ENCODE measurements around the gene PRSS36. TPM values are rescaled to one million over a fixed set of nuclear protein-coding genes. Genes with fewer than 3 reads are reported as not detected.
"Not testable (repeated sequence)": the region's sequence is repeated elsewhere in the genome, so short reads cannot be mapped to it uniquely, and the experiment has no call there.

Gene PRSS36
- total RNA-seq, 1 experiment from 2014 or later: 0.59 TPM

DNA sequence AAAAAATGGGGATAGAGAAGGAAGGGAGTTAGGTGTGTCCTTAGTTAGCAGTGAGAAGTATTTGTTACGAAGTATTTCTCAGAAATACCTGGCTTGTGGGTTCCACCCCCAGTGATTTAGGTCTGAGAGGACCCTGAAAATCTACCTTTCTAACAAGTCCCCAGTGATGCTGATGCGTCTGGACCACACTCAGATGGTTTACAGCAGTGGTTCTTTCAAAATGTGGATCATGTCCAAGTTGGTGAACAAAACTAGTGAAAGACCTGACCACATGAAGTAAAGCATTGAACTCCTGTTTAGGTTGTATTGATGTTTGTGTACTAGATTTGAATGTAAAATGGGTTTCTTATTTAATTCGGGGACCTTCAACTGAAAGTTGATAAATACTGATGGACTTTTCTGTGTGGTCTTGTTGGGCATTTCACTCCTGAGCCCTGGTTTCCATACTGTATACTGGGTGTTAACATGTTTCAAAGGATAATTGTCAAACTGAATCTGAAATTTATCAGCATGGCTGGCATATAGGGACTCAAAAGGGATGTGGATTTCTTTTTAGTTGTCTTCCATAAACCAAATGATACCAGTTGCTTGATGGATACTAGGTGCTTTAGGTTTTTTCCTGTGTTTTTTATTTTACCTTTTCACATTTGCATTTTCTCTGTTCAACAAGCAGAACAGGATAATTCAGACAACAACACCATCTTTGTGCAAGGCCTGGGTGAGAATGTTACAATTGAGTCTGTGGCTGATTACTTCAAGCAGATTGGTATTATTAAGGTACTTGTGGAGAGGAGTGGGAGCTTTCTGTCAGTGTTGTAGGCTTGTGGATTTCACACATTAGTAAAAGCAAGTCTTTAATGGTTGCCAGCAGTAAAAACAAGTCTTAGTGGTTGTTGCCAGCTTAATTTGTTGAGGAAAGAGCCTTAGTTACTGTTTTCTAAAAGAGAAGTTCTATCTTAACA lies 38.9 kb upstream of the PRSS36 start:
- peaks cover 86% of the 10 kb centered on the region for H3K36me3 ChIP-seq (replicated peaks; ENCODE audit: control insufficient read depth, insufficient read depth, low read length)

DNA sequence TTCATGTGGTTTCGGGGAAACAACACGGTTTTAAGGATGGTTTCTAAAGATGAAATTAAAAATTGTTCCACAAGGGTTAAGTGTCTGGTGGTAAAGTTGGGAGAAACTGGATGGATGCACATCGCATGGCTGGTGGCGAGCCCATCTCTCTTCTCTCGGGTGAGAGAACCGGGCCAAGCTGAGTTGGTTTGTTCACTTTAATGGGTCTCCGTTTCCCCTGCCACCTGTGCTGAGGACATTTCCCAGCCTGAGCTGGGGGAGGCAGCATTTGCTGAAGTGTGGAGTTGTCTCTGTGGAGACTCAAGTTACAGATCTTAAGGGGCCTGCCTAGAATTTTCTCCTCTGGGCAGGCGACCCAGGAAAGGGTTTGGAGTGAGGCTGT lies 37.9 kb upstream of the PRSS36 start:
- H3K27me3 ChIP-seq (ENCODE audit: control insufficient read depth, insufficient read depth, low read length): no peaks in the 10 kb centered on the region
- H3K36me3 ChIP-seq (replicated peaks; ENCODE audit: control insufficient read depth, insufficient read depth, low read length): peaks cover 87% of the 10 kb centered on the region
- no peak overlapping the region for H3K4me3 ChIP-seq (ENCODE audit: insufficient read depth, low read depth, low read length)
- DNase-seq: no peak

More for the DNA sequence above, 38.9 kb upstream of the PRSS36 start:
- H3K4me3 ChIP-seq (ENCODE audit: insufficient read depth, low read depth, low read length): no peak overlapping the region
- no peaks in the 10 kb centered on the region for H3K27me3 ChIP-seq (ENCODE audit: control insufficient read depth, insufficient read depth, low read length)
- DNase-seq: no peak

DNA sequence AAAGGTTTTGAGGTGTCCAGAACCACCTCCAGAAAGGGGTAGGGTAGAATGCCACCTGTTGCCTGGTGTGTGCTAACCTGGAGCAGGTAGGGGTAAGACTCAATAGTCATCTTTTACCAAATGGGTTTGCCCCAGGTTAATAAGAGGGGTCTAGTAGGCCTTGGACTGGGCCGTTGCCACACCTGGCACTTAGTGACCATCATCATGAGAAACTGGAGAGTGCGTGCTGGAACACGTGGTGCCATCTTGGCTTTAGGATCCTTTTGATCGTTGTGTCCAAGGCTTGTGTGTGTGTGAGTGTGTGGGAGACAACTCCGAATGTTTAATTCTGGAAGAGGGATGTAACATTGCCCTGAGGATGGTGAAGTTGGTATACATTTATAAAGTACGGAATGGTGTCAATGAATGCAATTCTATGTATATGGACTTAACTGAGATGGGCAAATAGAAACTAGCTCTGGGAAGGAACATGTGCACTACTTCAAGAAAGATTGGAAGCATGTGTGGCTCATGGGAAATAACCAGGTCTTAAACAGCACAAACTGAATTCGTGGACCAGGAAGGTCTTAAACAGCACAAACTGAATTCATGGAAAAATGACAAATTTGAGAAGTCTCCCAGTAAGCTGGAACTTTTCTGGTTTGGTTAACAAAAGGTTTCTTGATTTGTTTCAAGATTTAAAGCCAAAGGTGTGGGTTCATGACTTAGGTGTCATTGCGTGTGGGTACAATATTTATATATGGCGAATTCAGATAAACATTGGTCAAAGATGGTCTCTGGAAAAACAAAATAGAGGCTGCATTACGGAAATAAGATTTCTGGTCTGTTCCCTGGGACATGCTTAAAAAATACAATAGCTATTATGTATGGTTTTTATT lies 37.3 kb upstream of the PRSS36 start:
- DNase-seq: no peak
- Histone ChIP-seq H3K4me3 (ENCODE audit: insufficient read depth, low read depth, low read length) (no peak overlapping the region), H3K36me3 (replicated peaks; ENCODE audit: control insufficient read depth, insufficient read depth, low read length) (peaks cover 87% of the 10 kb centered on the region), H3K27me3 (ENCODE audit: control insufficient read depth, insufficient read depth, low read length) (no peaks in the 10 kb centered on the region)

DNA sequence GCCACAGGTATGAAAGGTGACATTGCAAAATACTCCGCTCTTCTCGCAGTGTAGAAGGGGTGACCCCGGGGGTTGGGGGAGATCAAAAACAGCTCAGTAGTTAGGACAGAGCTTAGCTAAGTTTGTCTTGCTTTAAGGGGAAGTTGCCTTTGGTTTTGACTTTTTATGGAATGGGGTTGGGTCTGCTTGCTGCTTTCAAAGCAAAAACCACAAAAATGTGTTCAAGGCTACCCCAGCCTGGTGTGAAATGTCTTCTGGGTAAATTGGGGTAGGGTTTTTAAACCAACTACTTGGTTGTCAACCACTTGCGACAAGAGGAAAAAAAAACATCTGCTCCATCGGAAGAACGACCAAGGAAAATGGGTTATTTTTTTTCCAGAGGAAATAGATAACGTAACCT lies 36.3 kb upstream of the PRSS36 start:
- peaks cover 81% of the 10 kb centered on the region for H3K36me3 ChIP-seq (replicated peaks; ENCODE audit: control insufficient read depth, insufficient read depth, low read length)
- H3K4me3 ChIP-seq (ENCODE audit: insufficient read depth, low read depth, low read length): no peak overlapping the region
- H3K27me3 ChIP-seq (ENCODE audit: control insufficient read depth, insufficient read depth, low read length): no peaks in the 10 kb centered on the region
- DNase-seq: no peak

DNA sequence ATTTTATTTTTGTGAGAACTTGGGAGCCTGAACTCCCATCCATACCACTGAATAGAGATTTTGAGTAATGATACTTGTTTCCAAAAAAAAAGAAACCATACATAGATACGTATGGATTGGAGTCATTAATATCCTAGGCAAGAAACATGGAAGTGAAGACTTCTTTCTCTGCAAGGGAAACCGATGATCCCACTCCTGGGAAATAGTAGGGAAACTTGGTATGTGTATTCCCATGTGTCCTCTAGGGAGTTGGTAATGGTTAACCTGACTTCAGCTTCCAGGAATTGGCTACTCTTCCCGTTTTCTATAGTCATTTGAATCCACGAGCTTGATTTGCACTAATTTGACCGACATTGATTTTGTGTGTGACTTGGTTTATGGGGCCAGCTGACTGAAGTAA lies 35.5 kb upstream of the PRSS36 start:
- peaks cover 74% of the 10 kb centered on the region for H3K36me3 ChIP-seq (replicated peaks; ENCODE audit: control insufficient read depth, insufficient read depth, low read length)
- DNase-seq: no peak
- H3K4me3 ChIP-seq (ENCODE audit: insufficient read depth, low read depth, low read length): no peak overlapping the region
- no peaks in the 10 kb centered on the region for H3K27me3 ChIP-seq (ENCODE audit: control insufficient read depth, insufficient read depth, low read length)

DNA sequence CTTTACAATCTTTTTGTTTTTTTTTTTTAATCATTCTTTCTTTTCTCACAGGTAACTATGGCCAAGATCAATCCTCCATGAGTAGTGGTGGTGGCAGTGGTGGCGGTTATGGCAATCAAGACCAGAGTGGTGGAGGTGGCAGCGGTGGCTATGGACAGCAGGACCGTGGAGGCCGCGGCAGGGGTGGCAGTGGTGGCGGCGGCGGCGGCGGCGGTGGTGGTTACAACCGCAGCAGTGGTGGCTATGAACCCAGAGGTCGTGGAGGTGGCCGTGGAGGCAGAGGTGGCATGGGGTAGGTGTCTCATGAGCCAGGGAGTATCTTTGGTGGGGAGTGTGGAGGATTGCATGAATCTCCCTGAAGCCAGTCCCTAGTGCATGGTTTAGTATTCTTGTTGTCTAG lies 35.0 kb upstream of the PRSS36 start:
- no peak for DNase-seq
- no peak overlapping the region for H3K4me3 ChIP-seq (ENCODE audit: insufficient read depth, low read depth, low read length)
- no peaks in the 10 kb centered on the region for H3K27me3 ChIP-seq (ENCODE audit: control insufficient read depth, insufficient read depth, low read length)
- H3K36me3 ChIP-seq (replicated peaks; ENCODE audit: control insufficient read depth, insufficient read depth, low read length): peaks cover 69% of the 10 kb centered on the region

DNA sequence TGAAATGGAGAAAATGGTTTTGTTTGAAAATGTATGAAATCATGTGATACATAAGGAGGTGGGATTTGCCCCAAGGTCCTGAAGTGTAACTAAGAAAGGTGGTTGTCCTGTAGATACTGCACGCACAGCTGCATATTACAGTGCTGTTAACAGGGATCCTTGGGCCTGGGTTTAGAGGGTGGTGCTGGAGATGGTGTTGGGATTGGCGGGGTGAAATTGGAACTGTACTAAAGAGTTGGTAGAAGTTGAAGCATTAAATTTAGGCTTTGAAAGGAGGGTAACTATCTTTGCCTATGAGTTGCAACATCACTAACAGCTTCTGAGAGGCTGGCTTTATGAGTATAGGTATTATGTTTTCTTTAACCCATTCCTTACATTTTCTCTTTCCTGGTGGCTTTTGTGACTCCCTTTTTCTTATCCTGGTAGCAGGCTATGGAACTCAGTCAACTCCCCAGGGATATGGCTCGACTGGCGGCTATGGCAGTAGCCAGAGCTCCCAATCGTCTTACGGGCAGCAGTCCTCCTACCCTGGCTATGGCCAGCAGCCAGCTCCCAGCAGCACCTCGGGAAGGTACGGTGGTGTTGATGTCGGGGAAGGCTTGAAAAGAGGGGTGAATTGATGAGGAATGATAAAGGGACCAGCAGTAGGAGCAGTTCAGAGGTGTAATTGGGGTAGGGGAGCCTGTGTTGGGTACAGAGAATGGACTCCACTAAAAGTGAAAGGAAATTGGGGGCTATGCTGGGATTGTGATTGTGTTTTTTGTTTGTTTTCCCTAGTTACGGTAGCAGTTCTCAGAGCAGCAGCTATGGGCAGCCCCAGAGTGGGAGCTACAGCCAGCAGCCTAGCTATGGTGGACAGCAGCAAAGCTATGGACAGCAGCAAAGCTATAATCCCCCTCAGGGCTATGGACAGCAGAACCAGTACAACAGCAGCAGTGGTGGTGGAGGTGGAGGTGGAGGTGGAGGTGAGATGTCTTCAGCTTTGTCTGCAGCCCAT lies 33.9 kb upstream of the PRSS36 start:
- H3K36me3 ChIP-seq (replicated peaks; ENCODE audit: control insufficient read depth, insufficient read depth, low read length): peaks cover 58% of the 10 kb centered on the region
- H3K4me3 ChIP-seq (ENCODE audit: insufficient read depth, low read depth, low read length): no peak overlapping the region
- no peak for DNase-seq
- no peaks in the 10 kb centered on the region for H3K27me3 ChIP-seq (ENCODE audit: control insufficient read depth, insufficient read depth, low read length)

DNA sequence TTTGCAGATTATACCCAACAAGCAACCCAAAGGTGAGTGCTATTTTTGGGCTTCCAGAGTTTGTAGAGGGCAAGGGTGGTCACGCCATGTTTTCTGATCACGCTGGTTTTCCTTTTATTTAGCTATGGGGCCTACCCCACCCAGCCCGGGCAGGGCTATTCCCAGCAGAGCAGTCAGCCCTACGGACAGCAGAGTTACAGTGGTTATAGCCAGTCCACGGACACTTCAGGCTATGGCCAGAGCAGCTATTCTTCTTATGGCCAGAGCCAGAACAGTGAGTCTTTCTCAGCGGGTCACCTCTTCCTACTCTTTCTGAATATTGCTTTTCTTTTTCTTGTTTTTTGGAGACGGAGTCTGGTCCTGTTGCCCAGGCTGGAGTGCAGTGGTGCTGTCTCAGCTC lies 32.5 kb upstream of the PRSS36 start:
- H3K36me3 ChIP-seq (replicated peaks; ENCODE audit: control insufficient read depth, insufficient read depth, low read length): peaks cover 46% of the 10 kb centered on the region
- H3K4me3 ChIP-seq (ENCODE audit: insufficient read depth, low read depth, low read length): peak overlapping the region; percentile 12; the same call in 1 of the 2 replicates
- no peaks in the 10 kb centered on the region for H3K27me3 ChIP-seq (ENCODE audit: control insufficient read depth, insufficient read depth, low read length)
- DNase-seq: no peak

DNA sequence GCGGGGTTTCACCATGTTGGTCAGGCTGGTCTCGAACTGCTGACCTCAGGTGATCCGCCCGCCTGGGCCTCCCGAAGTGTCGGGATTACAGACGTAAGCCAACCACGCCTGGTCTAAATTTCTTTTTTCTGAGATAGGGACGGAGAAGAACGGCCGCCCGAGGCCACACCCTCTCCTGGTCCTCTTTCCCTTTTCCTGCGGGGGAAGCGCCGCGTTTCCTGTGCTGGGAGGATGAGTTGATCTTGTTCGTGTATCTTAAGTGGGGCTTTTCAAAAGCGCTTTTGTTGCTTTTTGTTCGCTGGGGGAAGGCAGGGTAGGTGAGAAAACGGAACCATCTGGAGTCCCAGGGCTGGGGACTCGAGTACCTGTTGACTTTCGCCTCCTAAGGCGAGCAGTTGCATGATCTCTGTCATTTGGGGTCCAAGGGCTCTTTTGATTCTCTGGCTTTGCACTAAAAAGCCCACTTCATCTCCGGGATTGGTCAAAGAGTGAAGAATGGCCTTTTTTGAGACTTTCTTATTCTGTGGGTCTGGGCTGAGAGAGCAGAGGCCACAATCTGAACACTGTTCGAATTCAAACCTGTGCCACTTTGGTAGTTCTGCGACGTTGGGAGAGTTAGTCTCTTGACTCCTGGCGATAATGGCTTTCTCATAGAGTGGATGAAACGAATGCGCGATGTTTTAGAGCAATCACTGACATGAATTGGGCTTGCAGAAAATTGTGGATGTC lies 31.4 kb upstream of the PRSS36 start:
- Histone ChIP-seq H3K4me3 (ENCODE audit: insufficient read depth, low read depth, low read length) (peak overlapping the region; percentile 93), H3K27me3 (ENCODE audit: control insufficient read depth, insufficient read depth, low read length) (no peaks in the 10 kb centered on the region), H3K36me3 (replicated peaks; ENCODE audit: control insufficient read depth, insufficient read depth, low read length) (peaks cover 36% of the 10 kb centered on the region)
- no peak for DNase-seq

DNA sequence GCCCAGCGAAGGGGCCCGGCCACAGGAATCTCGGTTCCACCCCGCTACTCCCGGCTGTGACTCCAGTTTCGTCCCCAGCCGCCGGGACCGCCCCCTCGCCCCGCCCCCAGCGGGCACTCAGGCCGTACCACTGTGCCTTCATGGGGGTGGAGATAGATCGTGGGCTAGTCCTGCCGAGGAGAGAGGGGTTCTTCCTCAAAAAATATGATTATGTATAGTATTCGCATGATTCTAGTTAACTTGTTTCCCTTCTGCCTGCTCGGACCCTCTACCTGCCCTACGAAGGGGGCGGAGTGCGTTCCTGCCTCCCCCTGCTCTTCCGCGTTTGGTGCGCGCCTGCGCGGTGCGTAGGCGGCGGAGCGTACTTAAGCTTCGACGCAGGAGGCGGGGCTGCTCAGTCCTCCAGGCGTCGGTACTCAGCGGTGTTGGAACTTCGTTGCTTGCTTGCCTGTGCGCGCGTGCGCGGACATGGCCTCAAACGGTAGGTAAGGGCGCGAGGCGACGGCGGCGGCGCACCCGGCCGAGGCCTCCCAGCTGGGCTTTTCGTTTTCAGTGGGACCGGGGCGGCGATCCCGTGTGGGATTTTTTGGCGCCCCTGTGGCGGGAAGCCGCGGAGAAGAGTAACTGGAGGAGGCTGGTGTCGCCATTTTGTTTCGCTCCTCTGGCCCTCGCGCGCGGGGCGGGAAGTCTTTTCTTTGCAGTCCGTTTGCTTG lies 30.0 kb upstream of the PRSS36 start, which contains the start of gene FUS:
FUS (plus strand) TSS at position 393 of the 713 bp plus-strand sequence; CDS start at position 469, 76 bp downstream.
- Histone ChIP-seq H3K4me3 (ENCODE audit: insufficient read depth, low read depth, low read length) (peak within 1 kb of the TSS; percentile 93), H3K27me3 (ENCODE audit: control insufficient read depth, insufficient read depth, low read length) (no peaks in the 10 kb centered on the region), H3K36me3 (replicated peaks; ENCODE audit: control insufficient read depth, insufficient read depth, low read length) (peaks cover 23% of the 10 kb centered on the region)
- DNase-seq: peak; percentile 99

DNA sequence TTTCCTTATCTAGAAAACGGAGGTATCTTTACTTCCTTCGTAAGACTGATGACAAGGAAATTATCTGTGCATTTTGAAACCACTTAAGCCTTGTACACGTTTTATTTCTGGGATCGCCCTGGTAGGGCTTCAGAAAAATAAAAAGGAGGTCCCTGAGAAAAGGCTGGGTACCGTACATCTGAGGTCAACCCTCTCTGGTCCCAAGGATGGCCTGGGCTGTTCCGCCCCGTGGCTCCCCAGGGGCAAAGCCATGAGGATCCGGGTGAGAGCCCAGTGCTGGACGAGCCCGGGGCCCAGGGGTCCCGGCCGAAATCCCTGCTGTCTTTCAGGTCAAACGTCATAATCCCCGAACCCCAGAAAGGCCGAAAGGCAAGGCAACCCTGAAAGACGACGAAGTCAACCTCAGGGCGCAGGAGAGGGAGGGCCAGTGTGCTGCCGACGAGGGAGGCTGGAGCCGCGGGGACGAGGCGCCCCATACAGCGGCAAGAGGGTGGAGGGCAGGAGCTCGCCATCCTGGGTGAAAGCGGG lies 29.4 kb upstream of the PRSS36 start:
- DNase-seq: no peak

DNA sequence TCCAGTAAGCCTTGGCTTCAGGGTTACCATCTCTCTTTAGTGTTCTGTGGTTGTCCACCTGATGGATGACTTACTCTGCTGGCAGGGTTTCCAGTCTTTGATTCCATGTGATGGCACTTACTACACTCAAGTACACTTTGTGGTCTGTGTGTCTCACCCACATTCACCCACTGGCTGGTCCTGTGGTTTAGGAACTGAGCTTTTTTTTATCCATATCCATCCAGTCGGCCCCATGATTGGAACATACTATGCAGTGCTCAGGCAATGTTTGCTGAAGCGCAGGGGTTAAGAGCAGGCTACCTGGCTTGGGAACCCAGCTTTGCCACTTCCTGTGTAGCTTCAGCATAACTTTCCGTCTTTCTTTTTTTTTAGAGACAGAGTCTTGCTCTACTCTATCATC lies 27.3 kb upstream of the PRSS36 start:
- H3K27me3 ChIP-seq (ENCODE audit: control insufficient read depth, insufficient read depth, low read length): no peaks in the 10 kb centered on the region
- peaks cover 4% of the 10 kb centered on the region for H3K36me3 ChIP-seq (replicated peaks; ENCODE audit: control insufficient read depth, insufficient read depth, low read length)
- no peak overlapping the region for H3K4me3 ChIP-seq (ENCODE audit: insufficient read depth, low read depth, low read length)
- DNase-seq: no peak

More for the DNA sequence above, 29.4 kb upstream of the PRSS36 start:
- Histone ChIP-seq H3K27me3 (ENCODE audit: control insufficient read depth, insufficient read depth, low read length) (no peaks in the 10 kb centered on the region), H3K36me3 (replicated peaks; ENCODE audit: control insufficient read depth, insufficient read depth, low read length) (peaks cover 23% of the 10 kb centered on the region), H3K4me3 (ENCODE audit: insufficient read depth, low read depth, low read length) (peak overlapping the region; percentile 93)

DNA sequence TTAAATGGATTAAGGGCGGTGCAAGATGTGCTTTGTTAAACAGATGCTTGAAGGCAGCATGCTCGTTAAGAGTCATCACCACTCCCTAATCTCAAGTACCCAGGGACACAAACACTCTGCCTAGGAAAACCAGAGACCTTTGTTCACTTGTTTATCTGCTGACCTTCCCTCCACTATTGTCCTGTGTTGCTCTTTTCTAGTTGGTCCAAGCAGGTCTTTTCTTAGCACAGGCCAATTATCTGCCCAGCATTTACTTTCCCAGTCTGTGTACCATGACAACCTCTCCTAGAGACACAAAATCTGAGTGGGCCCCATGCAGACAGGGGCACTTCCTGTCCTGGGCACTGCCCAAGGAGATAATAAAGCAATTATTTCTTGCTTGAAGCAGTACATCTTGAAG lies 20.2 kb upstream of the PRSS36 start:
- DNase-seq: peak; percentile 9
- not testable (repeated sequence) for H3K36me3 ChIP-seq (replicated peaks; ENCODE audit: control insufficient read depth, insufficient read depth, low read length); H3K4me3 ChIP-seq (ENCODE audit: insufficient read depth, low read depth, low read length); H3K27me3 ChIP-seq (ENCODE audit: control insufficient read depth, insufficient read depth, low read length)

Data from H7 (cell line).